HG03060 (cell line): ENCODE measurements around the gene TTC23.
"Not testable (repeated sequence)": the region's sequence is repeated elsewhere in the genome, so short reads cannot be mapped to it uniquely, and the experiment has no call there.

ENCODE experiments used
- ATAC-seq: cut with Tn5 transposase; IDR thresholded peaks from one replicate; pipeline ENCODE4 v1.9.1; 2021; ENCODE audit warnings: low read depth, moderate number of reproducible peaks; ENCODE audit not compliant: unreplicated experiment

Gene TTC23

DNA sequence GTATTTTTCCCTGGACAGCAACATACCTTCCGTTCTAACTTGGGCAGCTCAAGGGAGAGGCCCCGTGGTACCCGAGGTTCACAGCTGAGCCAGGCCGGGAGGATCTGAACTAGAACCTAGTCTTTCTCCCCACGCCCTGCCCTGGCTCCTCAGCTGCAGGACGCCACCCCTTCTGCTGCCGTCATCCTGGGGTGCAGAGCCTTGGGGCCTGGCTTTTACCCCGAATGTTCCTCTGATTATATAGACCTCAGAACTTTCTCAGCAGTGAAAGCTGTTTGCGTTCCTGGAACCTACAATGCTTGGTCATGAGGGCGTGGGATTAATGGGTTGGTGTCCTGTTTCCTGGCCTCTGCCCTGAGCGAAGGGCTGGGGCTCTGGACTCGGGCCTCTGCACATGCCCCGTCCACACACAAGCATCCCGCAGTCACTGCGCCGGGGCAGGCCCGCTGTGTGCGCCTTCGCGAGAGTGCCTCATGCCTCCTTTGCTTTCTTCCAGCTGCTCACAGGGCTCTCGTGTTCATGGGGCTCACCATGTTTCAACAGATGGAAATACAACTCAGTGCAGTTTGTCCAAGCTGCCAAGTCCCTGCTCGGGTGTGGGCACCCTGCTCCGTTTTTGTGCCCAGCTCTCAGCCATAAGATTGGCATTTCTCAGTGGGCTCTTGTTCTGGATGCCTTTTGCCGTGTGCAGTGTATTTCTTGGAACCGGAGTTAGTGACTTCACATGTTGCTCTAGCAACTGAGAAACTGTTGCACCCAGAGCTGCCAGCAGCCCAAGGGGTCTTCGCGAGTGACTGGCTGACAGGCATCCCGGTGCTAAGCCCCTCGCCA is 124.1 kb downstream of the TTC23 start:
- ATAC-seq = no peak

- no peak for ATAC-seq
These were observed 124.7 kb downstream of the TTC23 start for GRCh38 chr15:99124641-99125040.

- ATAC-seq = no peak
These were observed 125.5 kb downstream of the TTC23 start for GRCh38 chr15:99123713-99124451.

DNA sequence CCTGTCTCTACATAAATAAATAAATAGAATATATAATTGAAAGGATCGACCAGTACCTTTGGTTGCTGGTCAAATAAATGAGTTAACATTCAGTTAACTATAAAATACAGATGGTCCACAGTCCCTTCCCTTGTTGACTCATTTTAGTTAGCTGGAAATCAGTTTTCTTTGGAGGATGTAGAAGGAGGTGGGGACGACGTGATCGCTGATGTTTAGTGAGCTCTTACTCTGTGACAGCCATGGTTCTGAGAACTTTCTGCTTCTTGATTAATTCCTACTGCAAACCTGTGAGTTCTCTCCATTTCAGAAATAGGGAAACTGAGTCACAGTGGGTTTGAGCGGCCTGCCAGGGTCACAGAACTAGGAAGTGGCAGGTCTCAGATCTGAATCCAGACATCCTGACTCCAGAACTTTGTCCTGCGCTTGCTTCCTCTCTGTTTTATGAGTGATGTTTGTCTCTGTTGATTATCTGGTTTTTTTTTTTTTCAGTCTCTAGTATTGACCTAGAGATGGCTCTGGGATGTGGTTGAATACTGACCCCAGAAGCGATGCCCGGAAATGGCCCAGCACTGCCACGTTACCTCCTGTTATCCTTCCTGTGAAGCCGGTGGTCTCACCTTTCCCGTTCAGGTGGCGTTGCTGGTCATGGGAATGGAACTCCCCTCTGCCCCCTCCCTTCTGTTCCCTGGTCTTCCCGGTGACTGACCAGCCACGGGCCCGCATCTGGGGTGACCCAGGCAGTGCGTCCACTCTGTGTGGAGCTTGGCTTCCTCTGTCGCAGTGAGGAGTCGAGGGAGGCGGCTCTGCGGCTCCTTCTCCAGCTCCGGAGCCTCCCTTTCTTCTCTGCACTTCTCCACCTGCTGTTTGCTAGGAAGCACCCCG is 126.3 kb downstream of the TTC23 start:
- ATAC-seq = no peak

- ATAC-seq = no peak
These were observed 127.5 kb downstream of the TTC23 start for GRCh38 chr15:99121691-99122410.

DNA sequence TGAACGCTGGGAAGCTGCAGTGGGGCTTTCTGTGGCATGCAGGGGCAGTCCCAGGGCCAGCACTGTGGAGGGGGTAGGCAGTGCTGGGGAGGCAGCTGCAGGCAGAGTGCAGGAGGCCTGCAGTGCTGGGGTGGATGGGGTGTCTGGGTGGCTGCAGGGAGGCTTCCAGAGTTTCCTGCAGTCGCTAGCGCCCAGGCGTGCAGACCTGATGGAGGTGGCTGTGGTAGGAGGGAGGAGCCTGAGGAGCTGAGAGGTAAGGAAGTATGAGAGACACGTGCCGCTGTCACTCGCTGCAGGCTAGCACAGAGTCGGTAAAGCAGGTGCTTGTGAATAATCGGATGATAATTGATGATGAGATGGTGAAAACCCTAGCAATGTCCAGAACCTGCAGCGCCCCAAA is 128.2 kb downstream of the TTC23 start:
- no peak for ATAC-seq

DNA sequence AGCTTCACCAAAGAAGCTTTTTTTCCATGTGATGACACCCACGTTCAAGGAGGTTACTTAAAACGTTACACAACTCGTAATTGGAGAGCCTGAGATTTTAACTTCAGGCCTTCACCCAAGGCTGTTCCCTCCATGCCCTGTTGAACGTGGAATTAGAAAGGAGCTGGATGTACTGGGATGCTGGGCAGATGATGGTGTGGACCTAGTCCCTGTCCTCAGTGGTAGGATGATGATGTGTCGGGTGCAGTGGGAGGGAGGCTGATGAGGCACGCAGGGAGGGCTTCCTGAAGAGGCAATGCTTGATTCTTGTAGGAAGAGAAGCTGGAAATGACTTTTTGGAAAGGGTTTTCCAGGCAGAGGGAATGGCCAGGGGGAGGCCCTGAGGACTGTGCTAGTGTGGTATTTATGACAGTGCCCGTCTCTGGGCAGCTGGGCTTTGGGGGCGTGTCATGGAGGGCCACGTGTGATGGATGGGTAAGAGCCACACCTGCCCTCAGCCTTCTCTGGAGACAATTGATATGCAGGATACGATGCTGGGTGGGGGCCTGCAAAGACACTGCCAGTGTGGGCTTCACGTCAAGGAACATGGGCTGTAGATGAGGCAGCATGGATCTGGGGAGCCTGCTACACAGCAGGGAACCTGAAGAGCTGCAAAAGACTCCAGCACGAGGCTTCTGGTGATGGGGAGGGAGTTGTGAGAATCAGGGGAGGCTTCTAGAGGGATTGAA is 129.2 kb downstream of the TTC23 start:
- ATAC-seq = no peak

- no peak for ATAC-seq
These were observed 130.4 kb downstream of the TTC23 start for GRCh38 chr15:99118801-99119546.

DNA sequence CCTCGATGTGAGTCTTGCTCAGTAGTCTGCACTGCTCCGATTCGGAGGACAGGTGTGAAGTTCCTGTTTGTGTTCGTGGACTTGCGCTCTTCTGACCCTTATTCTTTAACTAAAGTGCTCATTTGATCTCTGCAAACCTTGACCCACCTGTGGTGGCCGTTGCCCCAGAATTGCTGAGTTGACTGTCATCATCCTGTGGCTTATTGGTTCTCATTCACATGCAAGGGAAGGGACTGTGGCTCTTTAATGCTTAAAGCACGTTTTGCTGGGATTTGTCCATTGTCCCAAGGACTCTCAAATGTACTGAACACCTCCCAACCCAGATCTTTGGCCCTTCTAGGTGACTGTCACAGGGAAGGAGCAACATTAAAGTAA is 131.1 kb downstream of the TTC23 start:
- no peak for ATAC-seq

GRCh38 chr15:99117563-99118257 is 131.7 kb downstream of the TTC23 start:
- ATAC-seq = no peak

DNA sequence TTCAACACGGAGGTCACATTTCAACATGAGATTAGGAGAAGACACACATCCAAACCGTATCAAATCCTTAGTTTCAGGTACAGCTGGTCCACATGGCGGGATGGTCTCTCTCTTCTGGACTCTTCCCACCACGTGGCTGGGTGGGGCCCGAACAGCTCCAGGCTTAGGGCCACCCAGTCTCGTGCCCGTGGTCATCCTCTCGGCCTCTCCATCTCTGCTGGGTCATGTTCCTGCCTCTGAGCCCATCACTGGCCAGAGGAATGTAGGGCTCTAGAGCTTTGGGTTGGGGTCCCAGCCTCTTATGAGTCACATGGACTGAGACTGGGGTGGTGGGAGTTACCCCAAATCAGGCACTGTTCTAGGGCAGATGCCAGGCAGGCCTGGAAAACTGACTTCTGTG is 132.3 kb downstream of the TTC23 start:
- no peak for ATAC-seq

DNA sequence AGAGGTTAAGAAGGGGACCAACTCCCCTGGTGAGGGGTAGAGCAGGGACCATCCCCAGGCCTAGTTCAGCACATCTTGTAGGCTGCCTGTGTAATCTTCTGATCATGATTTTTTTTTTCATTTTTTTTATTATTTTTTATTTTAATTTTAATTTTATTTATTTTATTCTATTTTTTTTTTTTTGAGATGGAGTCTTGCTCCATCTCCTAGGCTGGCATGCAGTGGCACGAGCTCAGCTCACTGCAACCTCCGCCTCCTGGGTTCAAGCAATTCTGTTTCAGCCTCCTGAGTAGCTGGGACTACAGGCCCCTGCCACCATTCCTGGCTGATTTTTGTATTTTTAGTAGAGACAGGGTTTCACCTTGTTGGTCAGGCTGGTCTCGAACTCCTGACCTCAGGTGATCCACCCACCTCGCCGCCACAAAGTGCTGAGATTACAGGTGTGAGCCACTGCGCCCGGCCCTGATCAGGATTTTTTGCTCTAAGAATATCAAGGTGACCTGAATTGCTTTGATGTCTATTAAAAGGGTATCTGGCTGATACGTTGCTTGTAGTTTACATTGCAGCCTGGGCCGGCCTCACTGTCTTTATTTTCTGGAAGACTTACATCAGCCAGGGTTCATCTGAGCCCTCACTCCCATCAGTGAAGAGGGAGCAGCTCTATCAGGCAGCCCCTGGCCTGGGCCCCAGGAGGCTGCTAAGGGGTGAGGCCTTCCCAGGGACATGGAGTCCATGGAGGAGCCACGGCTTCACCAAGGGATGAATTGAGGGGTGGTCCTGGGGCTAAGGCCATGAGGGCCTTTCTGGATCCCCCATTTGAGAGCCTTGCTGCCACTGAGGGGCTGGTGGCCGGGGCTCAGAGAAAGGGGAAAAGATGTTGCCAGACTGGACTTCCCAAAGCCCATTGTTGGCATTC is 133.8 kb downstream of the TTC23 start:
- ATAC-seq = no peak

- no peak for ATAC-seq
These were observed 134.7 kb downstream of the TTC23 start for GRCh38 chr15:99114511-99115299.

GRCh38 chr15:99113547-99114271 is 135.7 kb downstream of the TTC23 start:
- no peak for ATAC-seq

GRCh38 chr15:99111641-99112040 is 137.7 kb downstream of the TTC23 start:
- not testable (repeated sequence) for ATAC-seq
